PC-3 (cell line): ENCODE data around the gene MEG3. TPM values are rescaled to one million over a fixed set of nuclear protein-coding genes. Genes with fewer than 3 reads are reported as not detected.

ENCODE experiments used
- ATAC-seq: fragments of 200-7000 bp; cut with Tn5 transposase; 2 replicates; pipeline ENCODE4 v1.9.1; 2020; ENCODE audit warnings: mild to moderate bottlenecking, moderate library complexity
- BruUV-seq: library from RNA; stranded (reverse); fragments of 400-500 nt; replicated peaks from 2 replicates; lab custom pipeline; 2021; lab: Mats Ljungman, UMichigan
- CTCF ChIA-PET: fragments of 300-600 bp; sonication (Branson Sonifier 250); formaldehyde crosslinking; loops from one replicate; lab custom pipeline; 2022; ENCODE audit warnings: antibody characterized with exemption; lab: Charles Lee
- POLR2A ChIA-PET: fragments of 300-600 bp; sonication (Branson Sonifier 250); formaldehyde crosslinking; loops from one replicate; lab custom pipeline; 2022; ENCODE audit warnings: antibody characterized with exemption; ENCODE audit not compliant: unreplicated experiment; lab: Charles Lee
- DNase-seq: peaks from one replicate; pipeline ENCODE4 v3.0.0-alpha.2; 2015
- H2AFZ ChIP-seq: fragments of 300-600 bp; sonication (generic); 2 replicates; pipeline ENCODE4 v1.6.0; 2016; ENCODE audit warnings: antibody characterized with exemption, low read length
- H3F3A ChIP-seq: fragments of 300-600 bp; sonication (generic); one replicate; pipeline ENCODE4 v1.6.0; 2017; ENCODE audit warnings: antibody characterized with exemption, low read length, control low read depth, mild to moderate bottlenecking; ENCODE audit not compliant: unreplicated experiment
- H3K27ac ChIP-seq: fragments of 300-600 bp; sonication (generic); 2 replicates; pipeline ENCODE4 v1.5.1; 2016; ENCODE audit warnings: mild to moderate bottlenecking, low read length
- H3K27me3 ChIP-seq: fragments of 300-600 bp; sonication (generic); 2 replicates; pipeline ENCODE4 v1.6.1; 2016; ENCODE audit warnings: low read length, mixed read lengths
- H3K36me3 ChIP-seq: fragments of 300-600 bp; sonication (generic); 2 replicates; pipeline ENCODE4 v1.6.1; 2016; ENCODE audit warnings: low read depth, mixed run types, low read length, mixed read lengths
- H3K4me1 ChIP-seq: fragments of 300-600 bp; sonication (generic); 2 replicates; pipeline ENCODE4 v1.5.1; 2016; ENCODE audit warnings: low read length; ENCODE audit not compliant: insufficient read depth
- H3K4me2 ChIP-seq: fragments of 300-600 bp; sonication (generic); 2 replicates; pipeline ENCODE4 v1.6.0; 2016; ENCODE audit warnings: low read length
- H3K4me3 ChIP-seq: fragments of 300-600 bp; sonication (generic); 2 replicates; pipeline ENCODE4 v1.5.1; 2016; ENCODE audit warnings: mild to moderate bottlenecking, low read length, mixed read lengths
- H3K79me2 ChIP-seq: fragments of 300-600 bp; sonication (generic); 2 replicates; pipeline ENCODE4 v1.6.1; 2017; ENCODE audit warnings: low read length, mixed read lengths
- H3K9ac ChIP-seq: fragments of 300-600 bp; sonication (generic); 2 replicates; pipeline ENCODE4 v1.6.0; 2016; ENCODE audit warnings: mild to moderate bottlenecking, low read length
- H3K9me2 ChIP-seq: fragments of 300-600 bp; sonication (generic); replicated peaks from 2 replicates; pipeline ENCODE4 v1.6.1; 2016; ENCODE audit warnings: mixed run types, low read length, mixed read lengths
- H3K9me3 ChIP-seq: fragments of 300-600 bp; sonication (generic); 2 replicates; pipeline ENCODE4 v1.6.1; 2016; ENCODE audit warnings: low read length, mixed read lengths
- H4K20me1 ChIP-seq: fragments of 300-600 bp; sonication (generic); 2 replicates; pipeline ENCODE4 v1.6.1; 2016; ENCODE audit warnings: low read length, mixed read lengths
- CTCF ChIP-seq: fragments of 300-600 bp; sonication (generic); conservative IDR thresholded peaks from 2 replicates; pipeline ENCODE4 v1.5.1; 2017; ENCODE audit warnings: antibody characterized with exemption, low read depth, mild to moderate bottlenecking, low read length
- EZH2 ChIP-seq: fragments of 300-600 bp; sonication (generic); IDR thresholded peaks from one replicate; pipeline ENCODE4 v1.6.1; 2017; ENCODE audit warnings: antibody characterized with exemption, mild to moderate bottlenecking, low read length; ENCODE audit not compliant: unreplicated experiment
- EZH2phosphoT487 ChIP-seq: fragments of 300-600 bp; sonication (generic); IDR thresholded peaks from 2 replicates; pipeline ENCODE4 v1.6.1; 2018; ENCODE audit warnings: mild to moderate bottlenecking, antibody characterized with exemption, low read length, borderline replicate concordance
- intact Hi-C: fragments of 100-400 bp; cut with micrococcal nuclease; formaldehyde crosslinking; loops from 2 replicates; pipeline ENCODE4 v1.9.0; 2023
- total RNA-seq: library from RNA; depleted of rRNA; stranded (reverse); fragments of >200 nt; gene quantifications from 2 replicates; pipeline ENCODE4 v1.2.3, GENCODE V29; 2014

The MEG3 gene
- total RNA-seq, 1 experiment from 2014 or later: not detected

GRCh38 chr14:100777366-100777817 lies 48.5 kb upstream of the MEG3 start:
- no peak overlapping the region for H3K4me2 ChIP-seq
- H3K27me3 ChIP-seq: peaks cover 32% of the 10 kb centered on the region
- no peaks in the 10 kb centered on the region for H3K79me2 ChIP-seq
- no peaks in the 10 kb centered on the region for H3K36me3 ChIP-seq
- H3K4me3 ChIP-seq: no peak overlapping the region
- ChIA-PET POLR2A (no interaction called here), CTCF (no interaction called here)
- no peak overlapping the region for H3K9ac ChIP-seq
- DNase-seq (no peak), ATAC-seq (no peak)
- H2AFZ ChIP-seq: no peak overlapping the region
- no TSS peak for BruUV-seq
- intact Hi-C loops: no loop called here
- H3K9me2 ChIP-seq: no peaks in the 10 kb centered on the region
- H3K9me3 ChIP-seq: no peaks in the 10 kb centered on the region
- H3K4me1 ChIP-seq: no peaks in the 10 kb centered on the region
- no peak overlapping the region for H3K27ac ChIP-seq
- H3F3A ChIP-seq: no peaks in the 10 kb centered on the region
- H4K20me1 ChIP-seq: no peaks in the 10 kb centered on the region
- TF ChIP-seq EZH2: no peak
- no peak for TF ChIP-seq EZH2phosphoT487
- no peak for TF ChIP-seq CTCF

GRCh38 chr14:100777818-100778525 lies 47.9 kb upstream of the MEG3 start:
- TF ChIP-seq CTCF: no peak
- TF ChIP-seq EZH2phosphoT487: no peak
- no peak for TF ChIP-seq EZH2
- no peaks in the 10 kb centered on the region for H3K9me2 ChIP-seq
- no peaks in the 10 kb centered on the region for H3K9me3 ChIP-seq
- no peak overlapping the region for H2AFZ ChIP-seq
- no peak overlapping the region for H3K9ac ChIP-seq
- H3K4me2 ChIP-seq: no peak overlapping the region
- POLR2A ChIA-PET: no interaction called here
- CTCF ChIA-PET: no interaction called here
- intact Hi-C loops: no loop called here
- no TSS peak for BruUV-seq
- H3K4me3 ChIP-seq: no peak overlapping the region
- no peaks in the 10 kb centered on the region for H4K20me1 ChIP-seq
- no peaks in the 10 kb centered on the region for H3K79me2 ChIP-seq
- DNase-seq: no peak
- ATAC-seq: no peak
- peaks cover 32% of the 10 kb centered on the region for H3K27me3 ChIP-seq
- no peaks in the 10 kb centered on the region for H3F3A ChIP-seq
- H3K27ac ChIP-seq: no peak overlapping the region
- no peaks in the 10 kb centered on the region for H3K4me1 ChIP-seq
- H3K36me3 ChIP-seq: no peaks in the 10 kb centered on the region

- Histone ChIP-seq H3K9me2 (no peaks in the 10 kb centered on the region), H4K20me1 (no peaks in the 10 kb centered on the region), H3K4me2 (no peak overlapping the region), H3K4me1 (no peaks in the 10 kb centered on the region), H3K36me3 (no peaks in the 10 kb centered on the region), H2AFZ (no peak overlapping the region), H3K27me3 (peaks cover 31% of the 10 kb centered on the region), H3F3A (no peaks in the 10 kb centered on the region), H3K9me3 (no peaks in the 10 kb centered on the region), H3K4me3 (no peak overlapping the region), H3K27ac (no peak overlapping the region), H3K9ac (no peak overlapping the region), H3K79me2 (no peaks in the 10 kb centered on the region)
- TF ChIP-seq EZH2: no peak
- no peak for TF ChIP-seq EZH2phosphoT487
- no peak for TF ChIP-seq CTCF
- ChIA-PET CTCF (no interaction called here), POLR2A (no interaction called here)
- ATAC-seq (no peak), DNase-seq (no peak)
- BruUV-seq: no TSS peak
- intact Hi-C loops: no loop called here
These were observed 47.4 kb upstream of the MEG3 start for GRCh38 chr14:100778526-100778882.
